Pulmonary artery endothelial cell (primary cell): ENCODE measurements around the gene HLF. TPM values are rescaled to one million over a fixed set of nuclear protein-coding genes. Genes with fewer than 3 reads are reported as not detected.

Experiments used
- DNase-seq: peaks from one replicate; pipeline ENCODE4 v3.0.0-alpha.2; 2011; ENCODE audit warnings: low read depth, low spot score
- total RNA-seq: library from RNA; depleted of rRNA; stranded (reverse); fragments of >200 nt; gene quantifications from 2 replicates; pipeline ENCODE4 v1.2.3, GENCODE V29; 2014

Gene HLF
- total RNA-seq, 1 donor from 2014 or later: 0.13 TPM

- DNase-seq: no peak
Measured at GRCh38 chr17:55254375-55254774, 10.4 kb upstream of the HLF start.

- DNase-seq: no peak
Measured at GRCh38 chr17:55258578-55259135, 6.1 kb upstream of the HLF start.

- DNase-seq: no peak
Measured at GRCh38 chr17:55259684-55260111, 5.1 kb upstream of the HLF start.

- DNase-seq: no peak
Measured at GRCh38 chr17:55261311-55261710, 3.4 kb upstream of the HLF start.

- DNase-seq: no peak
Measured at GRCh38 chr17:55263569-55264277, 1.0 kb upstream of the HLF start.

GRCh38 chr17:55264278-55264644 is 499 bp upstream of the HLF start:
- DNase-seq: no peak

GRCh38 chr17:55265311-55266021 is 706 bp downstream of the HLF start:
- DNase-seq: no peak

GRCh38 chr17:55266051-55266957 is 1.5 kb downstream of the HLF start:
- DNase-seq: no peak

- no peak for DNase-seq
Measured at GRCh38 chr17:55266958-55267688, 2.4 kb downstream of the HLF start.

- DNase-seq: no peak
Measured at GRCh38 chr17:55267777-55268648, 3.3 kb downstream of the HLF start.

GRCh38 chr17:55268649-55269480 is 4.1 kb downstream of the HLF start:
- no peak for DNase-seq

- DNase-seq: no peak
Measured at GRCh38 chr17:55269894-55270293, 5.1 kb downstream of the HLF start.

GRCh38 chr17:55271223-55271571 is 6.4 kb downstream of the HLF start:
- no peak for DNase-seq

- no peak for DNase-seq
Measured at GRCh38 chr17:55271958-55272710, 7.4 kb downstream of the HLF start.

GRCh38 chr17:55272711-55273578 is 8.2 kb downstream of the HLF start:
- no peak for DNase-seq

GRCh38 chr17:55273579-55274354 is 9.0 kb downstream of the HLF start:
- DNase-seq: no peak
